Testis (tissue), 2 donors: ENCODE data around the gene PSME1.

ENCODE experiments used
- POLR2A ChIP-seq: fragments of 450-650 bp; IDR thresholded peaks from one replicate; pipeline ENCODE4 v1.6.1; 2017; ENCODE audit warnings: antibody characterized with exemption, mild to moderate bottlenecking, moderate library complexity
- TF ChIP-seq, protein P1 (sequence below), 3 experiments: fragments of 450-650 bp in 2 of 3; fragments of 200-600 bp in 1 of 3; sonication (generic) in 1 of 3; IDR thresholded peaks; one replicate each; pipeline ENCODE4 v1.5.1; 2016 to 2019; ENCODE audit warnings: antibody characterized with exemption in 3 of 3, mild to moderate bottlenecking in 2 of 3, moderate library complexity in 1 of 3

- TF ChIP-seq, protein P1, sequence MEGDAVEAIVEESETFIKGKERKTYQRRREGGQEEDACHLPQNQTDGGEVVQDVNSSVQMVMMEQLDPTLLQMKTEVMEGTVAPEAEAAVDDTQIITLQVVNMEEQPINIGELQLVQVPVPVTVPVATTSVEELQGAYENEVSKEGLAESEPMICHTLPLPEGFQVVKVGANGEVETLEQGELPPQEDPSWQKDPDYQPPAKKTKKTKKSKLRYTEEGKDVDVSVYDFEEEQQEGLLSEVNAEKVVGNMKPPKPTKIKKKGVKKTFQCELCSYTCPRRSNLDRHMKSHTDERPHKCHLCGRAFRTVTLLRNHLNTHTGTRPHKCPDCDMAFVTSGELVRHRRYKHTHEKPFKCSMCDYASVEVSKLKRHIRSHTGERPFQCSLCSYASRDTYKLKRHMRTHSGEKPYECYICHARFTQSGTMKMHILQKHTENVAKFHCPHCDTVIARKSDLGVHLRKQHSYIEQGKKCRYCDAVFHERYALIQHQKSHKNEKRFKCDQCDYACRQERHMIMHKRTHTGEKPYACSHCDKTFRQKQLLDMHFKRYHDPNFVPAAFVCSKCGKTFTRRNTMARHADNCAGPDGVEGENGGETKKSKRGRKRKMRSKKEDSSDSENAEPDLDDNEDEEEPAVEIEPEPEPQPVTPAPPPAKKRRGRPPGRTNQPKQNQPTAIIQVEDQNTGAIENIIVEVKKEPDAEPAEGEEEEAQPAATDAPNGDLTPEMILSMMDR (IDR thresholded peaks at IDR 0.05): no peak
- TF ChIP-seq POLR2A: no peak
Measured at GRCh38 chr14:24179961-24180796, 44.2 kb downstream of the PSME1 start.
